ENCODE measurements around the gene ERBB2. TPM values are rescaled to one million over a fixed set of nuclear protein-coding genes. Genes with fewer than 3 reads are reported as not detected.
A peak's percentile ranks its signal among the peaks of the same experiment; 100 is the strongest.

The ERBB2 gene
- total RNA-seq, 1 donor from 2014 or later, result 49.0 TPM

GRCh38 chr17:39687546-39688474, 12.1 kb upstream of the ERBB2 start, which contains the start of gene PGAP3:
PGAP3 (minus strand) TSS chr17:39688057; CDS start chr17:39688014, 43 bp downstream.
- no peak for TF ChIP-seq CTCF (IDR thresholded peaks at IDR 0.05; ENCODE audit: unreplicated experiment)
- DNase-seq (ENCODE audit: low spot score), result peak; percentile 81
- H3K4me1 Mint-ChIP-seq (ENCODE audit: unreplicated experiment), result peaks cover 13% of the 10 kb centered on the region
- peak within 1 kb of the TSS; percentile 95 for H3K27ac Mint-ChIP-seq (ENCODE audit: unreplicated experiment)
- H3K4me3 Mint-ChIP-seq (ENCODE audit: unreplicated experiment), result peak within 1 kb of the TSS; percentile 94
- peaks cover 10% of the 10 kb centered on the region for H3K36me3 Mint-ChIP-seq (ENCODE audit: low read depth, unreplicated experiment)
- H3K9me3 Mint-ChIP-seq (ENCODE audit: unreplicated experiment), result no peaks in the 10 kb centered on the region
- no peaks in the 10 kb centered on the region for H3K27me3 Mint-ChIP-seq (ENCODE audit: unreplicated experiment)

GRCh38 chr17:39688475-39688835, 11.4 kb upstream of the ERBB2 start:
- no peaks in the 10 kb centered on the region for H3K27me3 Mint-ChIP-seq (ENCODE audit: unreplicated experiment)
- H3K36me3 Mint-ChIP-seq (ENCODE audit: low read depth, unreplicated experiment), result peaks cover 10% of the 10 kb centered on the region
- H3K9me3 Mint-ChIP-seq (ENCODE audit: unreplicated experiment), result no peaks in the 10 kb centered on the region
- peaks cover 13% of the 10 kb centered on the region for H3K4me1 Mint-ChIP-seq (ENCODE audit: unreplicated experiment)
- TF ChIP-seq CTCF (IDR thresholded peaks at IDR 0.05; ENCODE audit: unreplicated experiment), result no peak
- no peak for DNase-seq (ENCODE audit: low spot score)
- H3K27ac Mint-ChIP-seq (ENCODE audit: unreplicated experiment), result peak overlapping the region; percentile 95
- peak overlapping the region; percentile 94 for H3K4me3 Mint-ChIP-seq (ENCODE audit: unreplicated experiment)

GRCh38 chr17:39688945-39689344, 10.9 kb upstream of the ERBB2 start:
- no peak for DNase-seq (ENCODE audit: low spot score)
- peaks cover 10% of the 10 kb centered on the region for H3K36me3 Mint-ChIP-seq (ENCODE audit: low read depth, unreplicated experiment)
- no peak for TF ChIP-seq CTCF (IDR thresholded peaks at IDR 0.05; ENCODE audit: unreplicated experiment)
- no peak overlapping the region for H3K27ac Mint-ChIP-seq (ENCODE audit: unreplicated experiment)
- H3K4me3 Mint-ChIP-seq (ENCODE audit: unreplicated experiment), result peak overlapping the region; percentile 94
- no peaks in the 10 kb centered on the region for H3K27me3 Mint-ChIP-seq (ENCODE audit: unreplicated experiment)
- H3K4me1 Mint-ChIP-seq (ENCODE audit: unreplicated experiment), result peaks cover 13% of the 10 kb centered on the region
- H3K9me3 Mint-ChIP-seq (ENCODE audit: unreplicated experiment), result no peaks in the 10 kb centered on the region

GRCh38 chr17:39694593-39694992, 5.3 kb upstream of the ERBB2 start:
- Mint-ChIP-seq H3K27ac (ENCODE audit: unreplicated experiment) (no peak overlapping the region), H3K4me3 (ENCODE audit: unreplicated experiment) (no peak overlapping the region), H3K36me3 (ENCODE audit: low read depth, unreplicated experiment) (no peaks in the 10 kb centered on the region), H3K4me1 (ENCODE audit: unreplicated experiment) (peaks cover 13% of the 10 kb centered on the region), H3K9me3 (ENCODE audit: unreplicated experiment) (no peaks in the 10 kb centered on the region), H3K27me3 (ENCODE audit: unreplicated experiment) (peaks cover 3% of the 10 kb centered on the region)
- no peak for DNase-seq (ENCODE audit: low spot score)
- TF ChIP-seq CTCF (IDR thresholded peaks at IDR 0.05; ENCODE audit: unreplicated experiment), result no peak

- no peak overlapping the region for H3K4me3 Mint-ChIP-seq (ENCODE audit: unreplicated experiment)
- no peak overlapping the region for H3K27ac Mint-ChIP-seq (ENCODE audit: unreplicated experiment)
- H3K27me3 Mint-ChIP-seq (ENCODE audit: unreplicated experiment), result peaks cover 6% of the 10 kb centered on the region
- no peaks in the 10 kb centered on the region for H3K36me3 Mint-ChIP-seq (ENCODE audit: low read depth, unreplicated experiment)
- no peaks in the 10 kb centered on the region for H3K9me3 Mint-ChIP-seq (ENCODE audit: unreplicated experiment)
- DNase-seq (ENCODE audit: low spot score), result no peak
- no peak for TF ChIP-seq CTCF (IDR thresholded peaks at IDR 0.05; ENCODE audit: unreplicated experiment)
- peaks cover 16% of the 10 kb centered on the region for H3K4me1 Mint-ChIP-seq (ENCODE audit: unreplicated experiment)
Measured at GRCh38 chr17:39695089-39695474, 4.8 kb upstream of the ERBB2 start.

Measured in endothelial cell (in vitro differentiated cells).